Stimulated activated naive CD4-positive, alpha-beta T cell (primary cell): ENCODE measurements around the gene POLD1.
"Not testable (repeated sequence)": the region's sequence is repeated elsewhere in the genome, so short reads cannot be mapped to it uniquely, and the experiment has no call there.

Experiments used
- DNase-seq, 6 experiments: peaks; one replicate each; lab custom pipeline; 2025; lab: John Stamatoyannopoulos, UW

Gene POLD1

DNA sequence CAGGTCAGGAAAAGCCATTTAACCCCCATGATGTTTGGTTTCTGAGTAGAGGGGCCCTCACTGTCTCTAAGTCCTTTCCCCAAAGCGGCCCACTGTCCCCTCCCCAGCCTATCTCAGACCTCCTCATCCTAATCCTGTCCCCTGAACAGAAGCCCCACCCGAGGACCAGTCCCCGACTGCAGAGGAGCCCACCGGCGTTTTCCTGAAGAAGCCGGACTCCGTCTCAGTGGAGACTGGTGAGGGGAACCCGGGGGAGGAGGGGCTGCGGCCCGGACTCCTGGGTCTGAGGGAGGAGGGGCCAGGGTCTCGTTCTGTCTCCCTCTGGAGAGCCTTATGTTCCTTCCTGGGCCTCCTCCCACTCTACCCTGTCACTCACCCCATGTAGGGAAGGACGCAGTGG is 51.5 kb downstream of the POLD1 start:
- no peak for DNase-seq

DNA sequence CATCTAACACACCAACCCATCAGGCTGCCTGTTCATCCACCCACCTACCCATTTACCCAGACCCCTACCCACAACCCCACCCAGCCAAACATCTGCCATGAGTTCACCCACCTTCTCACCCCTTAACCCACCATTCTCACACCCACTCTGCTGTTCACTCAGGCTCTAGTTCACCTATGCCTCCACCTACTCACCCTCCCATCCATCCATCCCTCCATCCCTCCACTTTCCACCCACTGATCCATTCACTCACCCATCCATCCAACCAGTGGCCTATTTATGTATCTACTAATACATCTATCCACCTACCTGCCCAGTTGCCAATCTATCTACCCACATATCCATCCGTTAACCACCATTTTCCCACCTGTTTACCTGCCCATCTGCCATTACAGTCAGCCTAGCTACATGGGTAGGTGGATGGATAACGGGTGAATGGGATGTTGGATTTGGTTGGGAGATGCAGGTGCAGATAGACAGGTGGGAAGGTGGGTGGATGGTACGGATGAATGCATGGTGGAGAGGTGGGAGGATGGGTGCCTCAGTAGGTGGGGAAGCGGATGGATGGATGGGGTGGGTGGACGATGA is 53.8 kb downstream of the POLD1 start:
- no peak for DNase-seq

DNA sequence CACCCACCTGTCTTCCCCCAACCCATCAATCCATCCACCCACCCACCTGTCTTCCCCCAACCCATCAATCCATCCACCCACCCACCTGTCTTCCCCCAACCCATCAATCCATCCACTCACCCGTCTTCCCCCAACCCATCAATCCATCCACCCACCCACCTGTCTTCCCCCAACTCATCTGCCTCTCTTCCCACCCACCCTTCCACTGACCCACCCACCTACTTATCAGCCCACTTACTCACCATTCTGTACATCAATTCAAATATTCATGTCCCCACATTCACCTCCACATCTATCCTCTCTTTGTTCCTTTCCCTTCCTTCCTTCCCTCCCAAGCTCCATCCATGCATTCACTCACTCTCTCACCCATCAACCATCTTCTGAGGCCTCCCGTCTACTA is 55.0 kb downstream of the POLD1 start:
- not testable (repeated sequence) for DNase-seq

DNA sequence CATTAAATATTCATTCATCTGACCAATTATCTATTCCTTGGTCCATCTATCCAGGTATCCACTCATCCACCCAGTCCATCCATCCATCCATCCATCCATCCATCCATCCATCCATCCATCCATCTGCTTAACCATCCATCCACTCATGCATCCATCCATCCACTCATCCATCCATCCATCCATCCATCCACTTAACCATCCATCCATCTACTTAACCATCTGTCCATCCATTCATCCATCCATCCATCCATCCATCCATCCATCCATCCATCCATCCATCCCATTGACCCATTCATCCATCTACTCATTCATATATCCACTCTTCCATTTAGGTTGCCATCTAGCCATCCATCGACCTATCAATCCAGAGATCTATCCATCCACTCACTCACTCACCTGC is 59.9 kb downstream of the POLD1 start:
- DNase-seq: no peak

DNA sequence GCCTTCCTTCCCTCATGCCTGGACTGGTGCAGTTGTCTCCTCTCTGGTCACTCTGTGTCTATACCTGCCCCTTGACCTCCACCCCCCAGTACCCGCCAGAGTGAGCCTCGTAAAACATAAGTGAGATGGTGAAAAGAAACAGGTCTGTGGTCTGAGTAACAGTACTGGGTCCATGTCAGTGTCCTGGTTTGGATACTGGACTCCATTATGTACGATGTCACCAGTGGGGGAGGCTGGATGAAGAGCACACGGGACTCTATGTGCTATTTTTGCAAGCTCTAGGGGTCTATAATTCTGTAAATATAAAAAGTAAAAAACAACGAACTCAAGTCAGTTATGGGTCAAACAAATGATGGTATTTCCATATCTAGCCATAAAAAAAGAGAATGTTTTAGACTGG is 62.9 kb downstream of the POLD1 start:
- no peak for DNase-seq

DNA sequence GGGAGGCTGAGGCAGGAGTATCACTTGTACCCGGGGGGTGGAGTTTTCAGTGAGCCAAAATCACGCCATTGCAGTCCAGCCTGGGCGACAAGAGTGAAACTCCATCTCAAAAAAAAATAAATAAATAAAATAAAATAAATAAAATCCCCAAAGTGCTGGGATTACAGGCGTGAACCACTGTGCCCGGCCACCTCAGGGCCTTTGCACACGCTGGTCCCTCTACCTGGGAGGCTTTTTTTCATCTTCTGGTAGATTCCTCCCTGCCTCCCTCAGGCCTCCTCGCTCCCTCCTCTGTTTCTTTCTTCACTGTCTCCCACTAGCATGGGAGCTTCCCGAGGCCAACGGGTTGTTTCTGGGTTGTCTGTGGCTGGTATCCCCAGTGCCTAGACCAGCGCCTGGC is 63.6 kb downstream of the POLD1 start:
- DNase-seq: no peak

DNA sequence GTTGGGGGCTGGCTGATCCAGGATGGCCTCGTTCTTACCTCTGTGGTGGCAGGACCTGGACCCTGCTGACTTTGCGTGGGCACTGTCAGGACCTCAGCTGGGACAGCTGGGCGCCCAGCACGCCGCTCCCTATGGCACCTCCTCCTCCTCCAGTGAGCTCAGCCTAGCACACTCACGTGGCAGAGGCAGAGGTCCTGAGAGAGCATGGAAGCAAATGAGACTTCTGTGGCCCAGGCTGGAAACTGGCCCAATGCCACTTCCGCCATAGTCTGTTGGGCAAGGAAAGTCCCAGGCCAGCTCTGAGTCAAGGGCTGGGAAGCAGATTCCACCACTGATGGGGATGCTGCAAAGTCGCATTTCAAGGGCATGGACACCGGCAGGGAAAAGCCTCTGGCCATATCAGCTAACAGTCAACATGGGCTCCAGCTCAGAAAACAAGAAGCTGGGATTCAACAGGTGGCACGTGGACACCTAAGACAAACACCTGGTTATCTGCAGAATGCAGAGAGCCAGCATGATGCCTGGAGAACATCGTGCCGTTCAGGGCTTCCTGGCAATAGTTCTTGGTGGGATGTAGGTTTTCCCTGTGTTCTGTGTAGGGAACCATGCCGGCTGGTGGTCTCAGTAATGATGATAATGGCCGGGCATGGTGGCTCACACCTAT is 65.2 kb downstream of the POLD1 start:
- DNase-seq: no peak

DNA sequence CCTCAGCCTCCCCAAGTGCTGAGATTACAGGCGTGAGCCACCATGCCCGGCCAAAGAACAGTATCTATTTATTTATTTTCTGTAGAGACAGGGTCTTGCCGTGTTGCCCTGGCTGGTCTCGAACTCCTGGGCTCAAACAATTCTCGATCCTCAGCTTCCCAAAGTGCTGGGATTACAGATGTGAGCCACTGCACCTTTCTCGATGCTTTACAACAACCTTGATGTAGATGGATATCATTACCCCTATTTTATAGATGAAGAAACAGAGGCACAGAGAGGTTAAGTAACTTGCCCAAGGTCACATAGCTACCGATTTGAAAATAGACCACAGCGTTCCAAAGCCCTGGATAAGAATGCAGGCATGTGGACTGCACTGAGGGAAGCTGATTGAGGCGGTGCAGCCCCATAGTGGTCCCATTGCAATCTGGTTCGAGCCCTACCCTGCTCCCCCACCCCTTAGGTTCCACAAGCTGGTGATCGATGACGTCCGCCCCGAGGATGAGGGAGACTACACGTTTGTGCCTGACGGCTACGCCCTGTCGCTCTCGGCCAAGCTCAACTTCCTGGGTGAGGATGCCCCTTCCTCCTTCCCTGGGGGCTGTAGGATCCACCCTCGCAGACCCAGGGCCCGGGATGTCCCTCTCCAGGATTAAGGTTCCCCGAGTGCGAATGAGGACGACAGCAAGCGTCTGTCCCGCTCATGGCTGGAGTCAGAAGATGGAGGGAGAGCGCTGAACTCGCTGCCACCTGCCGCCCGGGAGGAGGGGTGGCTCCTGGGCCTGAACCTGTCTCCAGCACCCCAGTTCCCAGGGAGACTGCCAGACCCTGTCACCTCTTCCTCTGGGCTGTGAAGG is 66.4 kb downstream of the POLD1 start:
- no peak for DNase-seq

DNA sequence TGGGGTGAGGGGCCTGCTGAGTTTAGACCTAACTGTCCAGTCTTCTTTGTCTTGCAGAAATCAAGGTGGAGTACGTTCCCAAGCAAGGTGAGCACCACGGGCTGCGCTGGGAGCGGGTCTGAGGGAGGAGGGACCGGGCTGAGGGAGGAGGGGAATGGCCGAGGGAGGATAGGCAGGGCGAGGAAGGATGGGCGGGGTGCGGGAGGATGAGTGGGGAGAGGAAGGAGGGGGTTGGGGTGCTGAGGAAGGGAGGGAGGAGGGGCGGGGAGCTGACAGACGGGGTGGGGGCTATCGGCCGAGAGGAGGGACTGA is 67.0 kb downstream of the POLD1 start:
- DNase-seq: no peak

DNA sequence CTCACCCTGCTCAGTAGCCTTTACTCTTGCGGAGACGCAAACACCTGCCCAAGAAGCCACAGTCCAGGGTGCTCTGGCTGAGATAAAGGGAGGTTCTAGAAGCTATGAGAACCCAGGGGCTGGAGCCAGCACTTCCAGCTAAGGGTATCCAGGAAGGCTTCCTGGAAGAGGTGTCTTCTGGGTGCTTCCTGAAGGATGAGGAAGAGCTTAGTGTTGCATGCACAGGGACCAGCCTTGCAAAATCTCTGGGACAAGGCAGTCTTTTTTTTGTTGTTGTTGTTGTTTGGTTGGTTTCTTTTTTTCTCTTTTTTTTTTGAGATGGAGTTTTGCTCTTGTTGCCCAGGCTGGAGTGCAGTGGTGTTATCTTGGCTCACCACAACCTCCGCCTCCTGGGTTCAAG is 69.1 kb downstream of the POLD1 start:
- DNase-seq: no peak

DNA sequence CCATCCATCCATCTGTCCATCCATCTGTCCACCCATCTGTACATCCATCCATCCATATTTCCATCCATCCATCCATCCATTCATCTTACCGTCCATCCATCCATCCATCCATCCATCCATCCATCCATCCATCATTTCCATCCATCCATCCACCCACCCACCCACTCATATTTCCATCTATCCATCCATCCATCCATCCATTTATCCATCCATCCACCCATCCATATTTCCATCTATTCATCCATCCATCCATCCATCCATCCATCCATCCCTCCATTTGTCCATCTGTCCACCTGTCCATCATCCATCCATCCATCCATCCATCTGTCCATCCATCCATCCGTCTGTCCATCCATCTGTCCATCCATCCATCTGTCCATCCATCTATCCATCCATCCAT is 71.8 kb downstream of the POLD1 start:
- DNase-seq: no peak

DNA sequence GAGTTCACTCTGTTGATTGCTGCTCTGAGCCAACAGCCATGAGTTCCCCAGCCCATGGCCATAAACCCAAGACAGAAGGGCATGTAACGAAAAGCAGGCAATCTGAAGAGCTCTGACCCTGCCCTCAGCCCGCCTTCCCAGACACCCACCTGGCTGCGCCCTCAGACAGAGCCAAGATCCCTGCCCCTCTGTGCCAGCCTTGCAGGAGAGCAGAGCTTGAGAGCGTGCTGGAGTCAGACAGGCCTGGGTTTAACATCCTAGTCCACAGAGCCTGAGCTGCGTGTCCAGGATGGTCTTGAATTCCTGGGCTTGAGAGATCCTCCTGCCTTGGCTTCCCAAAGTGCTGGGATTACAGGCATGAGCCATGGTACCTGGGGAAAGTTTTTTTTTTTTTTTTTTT is 73.2 kb downstream of the POLD1 start:
- DNase-seq: no peak

DNA sequence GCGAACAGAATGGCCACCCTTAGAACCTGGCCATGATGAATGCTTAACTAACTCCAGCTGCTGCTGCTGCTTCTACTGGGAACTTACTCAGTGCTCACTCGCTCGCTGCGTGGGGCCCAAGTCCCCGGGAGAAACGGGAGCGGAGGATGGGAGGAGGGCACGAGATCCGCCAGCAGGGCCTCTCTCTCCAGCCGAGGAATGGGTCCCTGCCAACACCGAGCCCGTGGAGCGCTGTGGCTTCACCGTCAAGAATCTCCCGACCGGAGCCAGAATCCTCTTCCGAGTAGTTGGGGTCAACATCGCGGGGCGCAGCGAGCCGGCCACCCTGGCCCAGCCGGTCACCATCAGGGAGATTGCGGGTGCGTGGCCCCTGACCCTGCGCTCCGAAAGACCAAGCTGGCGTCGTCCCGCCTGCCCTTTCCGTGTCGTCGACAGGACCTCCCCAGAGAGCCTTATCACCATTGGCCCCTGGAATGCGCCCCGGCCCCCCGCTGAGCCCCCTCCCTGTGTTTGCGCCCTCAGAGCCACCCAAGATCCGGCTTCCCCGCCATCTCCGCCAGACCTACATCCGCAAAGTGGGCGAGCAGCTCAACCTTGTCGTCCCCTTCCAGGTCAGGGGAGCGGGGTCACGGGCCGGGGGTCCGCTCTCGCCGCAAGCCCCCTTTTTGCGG is 74.4 kb downstream of the POLD1 start:
- no peak for DNase-seq

DNA sequence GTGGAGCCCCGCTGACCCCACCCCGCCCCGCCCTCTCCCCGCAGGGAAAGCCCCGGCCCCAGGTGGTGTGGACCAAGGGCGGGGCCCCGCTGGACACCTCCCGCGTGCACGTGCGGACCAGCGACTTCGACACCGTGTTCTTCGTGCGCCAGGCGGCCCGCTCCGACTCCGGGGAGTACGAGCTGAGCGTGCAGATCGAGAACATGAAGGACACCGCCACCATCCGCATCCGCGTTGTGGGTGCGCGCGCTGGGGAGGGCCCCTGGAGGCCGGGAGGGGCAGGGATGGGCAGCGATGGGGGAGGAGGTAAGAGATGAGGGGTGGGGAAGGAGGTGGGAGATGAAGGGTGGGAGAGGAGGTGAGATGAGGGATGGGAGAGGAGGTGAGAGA is 74.9 kb downstream of the POLD1 start:
- no peak for DNase-seq

DNA sequence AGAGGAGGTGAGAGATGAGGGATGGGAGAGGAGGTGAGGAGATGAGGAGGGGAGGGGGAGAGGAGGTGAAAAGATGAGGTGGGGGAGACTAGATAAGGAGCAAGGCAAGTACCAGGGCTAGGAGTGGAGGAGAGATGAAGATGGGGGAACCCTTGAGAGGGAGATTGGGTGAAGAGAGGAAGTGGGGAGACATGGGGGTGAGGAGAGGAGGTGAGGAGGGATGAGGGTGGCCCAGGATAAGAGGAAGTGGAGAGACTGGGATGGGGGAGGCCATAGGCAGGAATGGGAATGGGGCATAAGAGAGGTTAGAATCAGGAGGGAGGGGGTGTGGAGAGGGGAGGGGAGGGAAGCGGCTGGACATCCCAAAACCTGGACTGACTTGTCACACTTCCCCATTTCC is 75.5 kb downstream of the POLD1 start:
- no peak for DNase-seq

DNA sequence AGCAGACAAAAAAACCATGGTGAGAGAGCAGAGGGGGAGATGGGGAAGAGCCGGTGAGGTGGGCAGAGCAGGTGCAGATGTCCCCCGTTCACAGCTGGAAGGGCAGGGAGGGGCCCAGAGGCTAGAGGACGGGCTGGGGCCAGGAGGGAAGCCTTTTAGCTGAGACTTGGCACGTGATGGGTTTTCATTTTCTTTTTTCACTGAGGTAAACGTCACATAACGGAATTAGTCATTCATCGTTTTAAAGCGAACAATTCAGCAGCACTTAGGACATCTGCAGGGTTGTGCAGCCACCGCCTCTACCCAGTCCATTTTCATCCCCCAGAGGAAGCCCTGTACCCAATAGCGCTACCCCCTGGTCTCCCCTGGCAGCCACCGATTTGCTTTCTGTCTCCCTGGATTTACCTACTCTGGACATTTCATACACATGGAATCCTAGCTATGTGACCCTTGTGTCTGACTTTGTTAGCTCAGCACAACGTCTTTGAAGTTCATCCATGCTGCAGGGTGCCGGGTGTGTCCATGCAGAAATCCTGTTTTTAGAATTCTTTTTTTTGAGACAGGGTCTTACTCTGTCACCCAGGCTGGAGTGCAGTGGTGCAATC is 76.1 kb downstream of the POLD1 start:
- no peak for DNase-seq

DNA sequence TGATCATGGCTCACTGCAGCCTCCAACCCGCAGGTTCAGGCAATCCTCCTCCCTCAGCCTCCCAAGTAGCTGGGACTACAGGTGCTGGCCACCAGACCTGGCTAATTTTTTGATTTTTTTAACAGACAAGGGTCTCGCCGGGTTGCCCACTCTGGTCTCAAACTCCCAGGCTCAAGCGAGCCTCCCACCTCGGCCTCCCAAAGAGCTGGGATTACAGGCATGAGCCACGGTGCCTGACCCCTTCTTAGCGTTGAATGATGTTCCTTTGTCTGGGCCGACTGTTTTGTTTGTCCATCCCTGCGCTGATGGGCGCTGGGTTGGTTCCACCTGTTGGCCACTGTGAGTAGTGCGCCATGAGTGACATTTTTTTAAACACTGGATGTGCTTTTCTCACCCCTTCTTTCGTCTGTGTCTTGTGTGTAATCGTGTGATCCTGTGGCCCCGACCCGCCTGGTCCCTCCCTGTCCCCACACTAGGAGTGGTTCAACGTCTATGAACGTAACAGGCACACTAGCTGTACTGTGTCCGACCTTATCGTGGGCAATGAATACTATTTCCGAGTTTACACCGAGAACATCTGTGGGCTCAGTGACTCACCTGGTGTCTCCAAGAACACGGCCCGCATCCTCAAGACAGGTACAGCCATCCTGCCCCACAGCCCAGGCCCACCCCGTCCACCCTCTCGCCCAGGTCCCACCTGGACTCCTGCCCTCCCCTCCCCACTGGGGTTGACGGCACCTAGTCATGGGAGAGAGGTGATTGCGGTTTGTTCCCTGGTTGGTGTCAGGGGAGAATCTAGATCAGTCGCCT is 77.1 kb downstream of the POLD1 start:
- DNase-seq: peak; percentile 5 to 48 (median 30)

DNA sequence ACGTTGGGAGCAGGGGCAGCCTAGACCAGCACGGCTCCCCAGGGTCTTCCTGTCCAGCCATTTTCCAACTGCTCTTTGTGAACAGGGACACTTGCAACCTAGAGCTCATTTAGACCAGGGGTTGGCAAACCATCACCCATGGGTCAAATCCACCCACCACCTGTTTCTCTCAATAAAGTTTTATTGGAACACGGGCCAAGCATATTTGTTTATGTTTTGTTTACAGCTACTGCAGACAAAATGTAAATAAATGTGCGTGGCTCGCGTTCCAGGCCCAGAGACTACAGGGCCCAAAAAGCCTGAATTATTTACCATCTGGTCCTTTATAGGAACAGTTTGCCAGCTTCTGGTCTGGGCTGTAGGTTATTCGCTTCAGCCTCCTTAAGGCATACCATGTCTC is 78.8 kb downstream of the POLD1 start:
- DNase-seq: no peak

DNA sequence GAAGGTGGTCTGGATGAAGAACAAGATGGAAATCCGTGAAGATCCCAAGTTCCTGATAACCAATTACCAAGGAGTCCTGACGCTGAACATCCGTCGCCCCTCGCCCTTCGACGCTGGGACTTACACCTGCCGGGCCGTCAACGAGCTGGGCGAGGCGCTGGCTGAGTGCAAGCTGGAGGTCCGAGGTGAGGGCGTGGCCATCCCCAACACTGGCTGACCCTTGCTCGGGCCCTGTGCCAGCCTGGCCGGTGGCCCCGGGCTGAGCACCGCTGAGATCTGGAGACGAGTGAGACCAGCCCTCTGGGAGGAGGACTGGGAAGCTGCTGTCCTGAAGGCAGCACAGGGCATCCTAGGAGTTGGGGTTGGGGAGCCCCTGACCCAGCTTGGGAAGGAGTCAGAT is 80.2 kb downstream of the POLD1 start:
- no peak for DNase-seq

DNA sequence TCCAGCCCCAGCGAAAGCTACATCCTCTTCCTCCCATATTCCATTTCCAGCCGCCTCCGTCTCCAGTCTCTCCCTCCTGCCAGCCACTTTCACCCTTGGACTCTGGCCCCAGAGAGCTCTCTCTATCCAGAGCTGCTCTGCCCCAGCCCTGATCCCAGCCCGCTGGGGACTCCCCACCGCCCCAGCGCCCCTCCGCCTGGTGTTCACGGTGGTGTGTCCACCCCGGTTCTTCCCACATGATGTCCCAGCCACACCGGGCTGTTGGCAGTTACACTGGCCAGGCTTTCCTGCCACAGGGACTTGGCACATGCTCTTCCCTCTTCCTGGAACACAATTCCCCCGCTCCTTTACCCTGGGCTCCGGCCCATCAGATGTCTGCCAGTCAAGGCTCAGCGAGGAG is 80.9 kb downstream of the POLD1 start:
- no peak for DNase-seq

DNA sequence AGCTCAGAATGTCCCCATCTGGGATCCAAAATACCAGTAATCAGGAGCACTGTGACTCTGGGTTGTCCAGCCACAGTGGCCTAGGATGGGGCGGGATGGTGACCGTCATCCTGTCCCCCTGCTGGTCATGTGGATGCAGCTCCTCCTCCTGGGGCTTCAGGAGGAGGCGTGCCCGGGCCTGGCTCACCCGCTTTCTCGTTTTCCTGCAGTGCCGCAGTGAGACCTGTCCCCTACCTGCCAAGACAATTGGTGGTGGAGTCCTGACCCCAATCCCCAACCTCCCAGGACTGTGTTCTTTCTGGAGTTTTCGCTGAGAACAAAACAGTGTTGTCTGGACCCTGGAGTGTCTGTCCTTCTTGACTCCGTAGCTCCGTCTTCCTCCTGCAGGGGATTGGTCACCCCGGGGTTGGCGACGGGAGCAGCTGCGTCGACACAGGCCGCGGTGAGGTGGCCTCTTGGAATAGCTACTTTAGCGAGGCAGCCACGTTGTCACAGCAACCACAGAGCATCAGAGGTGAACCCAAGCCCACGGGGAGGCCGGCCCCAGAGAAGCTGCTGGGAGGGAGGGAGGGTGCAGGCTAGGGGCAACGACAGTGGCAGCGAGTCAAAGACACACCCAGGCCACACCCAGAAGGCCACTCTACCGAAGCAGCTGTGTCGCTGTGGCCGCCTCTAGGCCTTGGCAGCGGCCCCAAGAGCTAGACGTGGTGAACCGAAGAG is 82.0 kb downstream of the POLD1 start:
- DNase-seq: no peak
